ENCODE data around the gene SPG7.
A peak's percentile ranks its signal among the peaks of the same experiment; 100 is the strongest.
"Not testable (repeated sequence)": the region's sequence is repeated elsewhere in the genome, so short reads cannot be mapped to it uniquely, and the experiment has no call there.

The SPG7 gene

DNA sequence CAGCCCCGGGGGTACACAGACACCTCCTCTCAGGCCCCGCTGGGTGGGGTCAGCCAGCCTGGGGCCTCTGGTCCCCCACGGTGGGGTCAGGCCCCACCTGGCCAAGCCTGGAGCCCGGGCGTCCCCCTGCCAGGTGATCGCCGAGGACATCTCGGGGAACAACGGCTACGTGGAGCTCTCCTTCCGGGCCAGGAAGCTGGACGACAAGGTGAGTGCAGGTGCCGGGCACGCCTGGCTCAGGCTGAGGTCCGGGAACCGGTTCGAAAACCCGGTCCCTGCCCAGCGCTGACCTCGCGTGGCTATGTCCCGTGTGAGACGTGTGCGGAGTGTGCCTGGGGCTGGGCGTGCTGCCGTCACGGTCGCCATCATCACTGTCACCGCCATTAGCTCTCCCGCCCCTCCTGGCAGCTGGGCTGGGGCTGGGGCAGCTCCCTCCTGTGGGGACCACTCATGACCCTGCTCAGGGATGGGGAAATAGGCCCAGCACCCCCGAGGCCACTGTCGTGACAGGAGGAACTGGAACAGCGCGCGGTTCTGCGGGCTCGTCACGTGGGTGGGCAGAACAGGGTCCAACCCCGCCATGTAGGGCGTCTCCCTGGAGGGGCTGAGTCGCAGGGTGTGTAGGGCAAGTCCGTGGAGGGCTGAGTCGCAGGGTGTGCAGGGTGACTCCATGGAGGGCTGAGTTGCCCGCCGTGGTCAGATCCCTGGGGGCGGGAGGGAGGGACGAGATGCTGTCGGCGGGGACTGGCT is 75.9 kb downstream of the SPG7 start:
- in situ Hi-C loops (cut with HindIII; ENCODE audit: low pct_ligation_motif_present, low pct_unique_long_range_greater_than_20kb, low sequenced_read_pairs) = no loop called here
- no peak for DNase-seq

DNA sequence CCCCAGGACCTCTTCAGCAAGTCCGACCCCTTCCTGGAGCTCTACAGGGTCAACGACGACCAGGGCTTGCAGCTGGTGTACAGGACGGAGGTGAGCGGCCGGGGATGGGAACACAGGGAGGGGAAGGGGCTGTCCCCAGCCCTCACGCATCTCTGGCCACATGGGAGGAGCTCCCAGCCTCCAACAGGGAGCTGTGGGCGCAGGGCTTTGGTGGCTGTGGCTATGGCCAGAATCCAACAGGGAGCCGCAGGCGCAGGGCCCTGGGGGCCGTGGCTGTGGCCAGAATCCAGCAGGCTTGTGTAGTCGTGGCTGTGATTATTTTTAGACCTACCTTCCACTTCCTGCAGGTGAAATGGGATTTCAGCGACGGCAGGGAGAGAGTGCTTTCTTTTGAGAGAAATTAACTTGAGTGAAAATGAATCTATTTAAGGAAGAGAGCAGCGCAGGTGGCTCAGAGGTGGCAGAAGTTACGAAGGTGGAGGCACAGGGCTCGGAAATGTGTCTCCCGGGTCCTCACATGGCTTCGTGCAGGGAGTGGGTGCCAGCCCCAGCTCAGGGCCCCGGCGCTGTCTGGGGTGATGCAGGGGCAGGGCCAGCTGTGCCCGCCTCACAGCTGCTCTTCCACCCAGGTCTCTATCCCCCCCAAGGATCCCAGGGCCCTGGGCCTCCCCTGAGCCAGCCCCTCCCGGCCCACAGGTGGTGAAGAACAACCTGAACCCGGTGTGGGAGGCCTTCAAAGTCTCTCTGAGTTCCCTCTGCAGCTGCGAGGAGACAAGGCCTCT is 76.8 kb downstream of the SPG7 start:
- DNase-seq = no peak
- in situ Hi-C loops (cut with HindIII; ENCODE audit: low pct_ligation_motif_present, low pct_unique_long_range_greater_than_20kb, low sequenced_read_pairs) = no loop called here

DNA sequence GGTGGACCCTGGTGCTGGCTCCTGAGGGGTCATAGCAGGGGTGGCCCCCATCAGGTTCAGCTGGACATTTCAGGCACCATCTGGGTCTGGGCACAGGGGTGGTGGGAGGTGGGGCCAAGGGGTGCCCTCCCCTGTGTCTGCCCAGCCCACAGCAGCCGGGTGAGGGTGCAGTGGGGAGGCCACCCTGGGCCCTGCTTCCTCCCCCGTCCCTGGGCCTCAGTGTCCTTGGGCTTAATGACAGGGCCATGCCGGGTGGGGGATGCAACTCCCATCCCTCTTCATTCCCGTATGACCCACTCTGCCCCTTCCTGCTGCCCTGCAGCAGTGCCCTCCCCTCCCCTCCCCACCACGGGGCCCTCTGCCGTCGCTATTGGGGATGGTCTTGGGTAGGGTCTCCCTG is 78.0 kb downstream of the SPG7 start:
- no peak for DNase-seq
- in situ Hi-C loops (cut with HindIII; ENCODE audit: low pct_ligation_motif_present, low pct_unique_long_range_greater_than_20kb, low sequenced_read_pairs) = no loop called here

DNA sequence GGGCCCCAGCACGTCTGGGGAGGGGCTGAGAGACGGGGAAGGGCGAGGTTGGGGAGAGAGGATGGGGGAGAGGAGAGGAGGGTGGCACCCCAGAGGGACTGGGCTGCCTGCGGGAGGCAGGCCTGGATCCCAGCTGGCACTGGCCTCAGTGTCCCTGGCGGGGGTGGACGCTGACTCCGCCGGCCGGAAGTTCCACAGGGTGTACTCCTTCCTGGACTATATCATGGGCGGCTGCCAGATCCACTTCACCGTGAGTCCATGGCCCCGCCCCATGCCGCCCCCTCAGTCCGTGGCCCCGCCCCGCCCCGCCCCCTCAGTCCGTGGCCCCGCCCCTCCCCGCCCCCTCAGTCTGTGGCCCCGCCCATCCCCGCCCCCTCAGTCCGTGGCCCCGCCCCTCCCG is 78.7 kb downstream of the SPG7 start:
- in situ Hi-C loops (cut with HindIII; ENCODE audit: low pct_ligation_motif_present, low pct_unique_long_range_greater_than_20kb, low sequenced_read_pairs) = no loop called here
- DNase-seq = no peak

DNA sequence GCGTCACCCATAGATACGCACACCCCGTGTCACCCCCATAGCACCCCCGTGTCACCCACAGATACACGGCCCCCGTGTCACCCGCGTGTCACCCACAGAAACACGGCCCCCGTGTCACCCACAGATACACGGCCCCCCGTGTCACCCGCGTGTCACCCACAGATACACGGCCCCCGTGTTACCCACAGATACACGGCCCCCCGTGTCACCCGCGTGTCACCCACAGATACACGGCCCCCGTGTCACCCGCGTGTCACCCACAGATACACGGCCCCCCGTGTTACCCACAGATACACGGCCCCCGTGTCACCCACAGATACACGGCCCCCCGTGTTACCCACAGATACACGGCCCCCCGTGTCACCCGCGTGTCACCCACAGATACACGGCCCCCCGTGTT is 79.5 kb downstream of the SPG7 start:
- DNase-seq; in situ Hi-C loops (cut with HindIII; ENCODE audit: low pct_ligation_motif_present, low pct_unique_long_range_greater_than_20kb, low sequenced_read_pairs): not testable (repeated sequence)

DNA sequence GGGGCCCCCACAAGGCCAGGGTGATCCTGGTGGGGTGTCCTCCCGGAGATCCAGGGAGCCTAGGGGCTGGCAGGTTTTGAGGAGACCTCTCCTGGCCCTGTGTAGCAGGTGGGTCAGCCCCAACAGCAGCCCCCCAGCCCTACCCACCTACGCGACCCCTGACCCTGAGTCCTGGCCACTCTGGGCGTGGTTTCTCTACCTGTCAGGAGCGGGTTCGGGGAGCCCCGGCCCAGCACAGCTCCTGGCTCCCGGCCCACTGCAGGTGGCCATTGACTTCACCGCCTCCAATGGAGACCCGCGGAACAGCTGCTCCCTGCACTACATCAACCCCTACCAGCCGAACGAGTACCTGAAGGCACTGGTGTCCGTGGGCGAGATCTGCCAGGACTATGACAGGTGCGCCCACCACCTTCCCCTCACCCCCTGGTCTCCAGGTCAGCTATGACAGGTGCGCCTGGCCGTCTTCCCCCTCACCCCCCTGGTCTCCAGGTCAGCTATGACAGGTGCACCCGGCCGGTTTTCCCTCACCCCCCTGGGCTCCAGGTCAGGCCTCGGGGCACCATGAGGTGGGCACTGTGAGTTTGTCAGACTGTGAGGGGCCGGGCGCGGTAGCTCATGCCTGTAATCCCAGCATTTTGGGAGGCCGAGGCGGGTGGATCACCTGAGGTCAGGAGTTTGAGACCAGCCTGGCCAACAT is 80.4 kb downstream of the SPG7 start:
- in situ Hi-C loops (cut with HindIII; ENCODE audit: low pct_ligation_motif_present, low pct_unique_long_range_greater_than_20kb, low sequenced_read_pairs) = no loop called here

DNA sequence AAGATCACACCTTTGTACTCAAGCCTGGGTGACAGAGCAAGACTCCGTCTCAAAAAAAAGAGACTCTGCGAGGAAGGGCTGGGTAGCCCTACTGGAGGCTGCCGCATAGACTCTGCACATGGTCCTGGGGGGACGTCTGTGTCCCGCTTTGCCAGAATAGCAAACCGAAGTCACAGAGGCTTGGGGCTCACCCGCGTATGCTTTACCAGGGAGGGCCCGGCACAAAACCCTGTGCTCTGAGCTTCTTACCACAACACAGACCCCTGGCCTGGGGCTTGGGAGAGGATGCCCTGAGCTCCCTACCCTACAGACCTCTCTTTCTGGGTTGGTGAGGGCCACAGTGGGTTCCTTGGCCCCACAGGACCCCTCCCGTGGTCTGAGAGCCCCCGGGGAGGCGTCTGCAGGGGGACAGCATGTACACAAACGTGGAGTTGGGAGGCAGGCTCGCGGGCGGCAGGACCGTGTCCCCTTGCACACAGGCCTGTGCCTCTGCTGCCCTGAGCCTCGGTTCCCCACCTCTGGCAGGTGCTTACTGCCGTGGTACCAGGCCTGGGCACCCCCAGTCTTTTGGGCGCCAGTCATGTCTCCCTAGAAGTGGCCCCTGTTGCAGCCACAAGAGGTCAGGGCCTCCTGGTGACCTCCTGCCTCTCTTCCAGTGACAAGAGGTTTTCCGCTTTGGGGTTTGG is 81.2 kb downstream of the SPG7 start:
- DNase-seq = no peak
- in situ Hi-C loops (cut with HindIII; ENCODE audit: low pct_ligation_motif_present, low pct_unique_long_range_greater_than_20kb, low sequenced_read_pairs) = no loop called here

More for the DNA sequence above, 80.4 kb downstream of the SPG7 start:
- no peak for DNase-seq

DNA sequence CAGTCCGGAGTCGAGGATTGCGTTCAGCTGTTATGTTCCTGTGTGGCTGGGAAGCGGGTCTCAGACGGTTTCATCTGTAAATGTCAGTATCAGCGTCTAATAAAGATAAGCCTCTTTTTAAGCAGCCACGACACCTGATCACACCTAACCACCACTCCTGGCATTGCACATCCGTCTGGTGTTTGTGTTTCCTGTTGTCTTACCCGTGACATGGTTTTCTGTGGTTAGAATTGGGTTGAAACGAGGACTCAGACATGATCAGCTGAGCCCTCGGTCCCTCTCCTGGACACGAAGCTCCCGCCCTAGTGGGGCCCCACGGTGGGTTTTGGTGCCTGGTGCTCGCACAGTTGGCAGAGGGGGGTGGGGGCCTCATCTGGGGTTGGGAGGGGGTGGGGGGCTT is 85.6 kb downstream of the SPG7 start:
- DNase-seq = no peak
- in situ Hi-C loops (cut with HindIII; ENCODE audit: low pct_ligation_motif_present, low pct_unique_long_range_greater_than_20kb, low sequenced_read_pairs) = no loop called here

DNA sequence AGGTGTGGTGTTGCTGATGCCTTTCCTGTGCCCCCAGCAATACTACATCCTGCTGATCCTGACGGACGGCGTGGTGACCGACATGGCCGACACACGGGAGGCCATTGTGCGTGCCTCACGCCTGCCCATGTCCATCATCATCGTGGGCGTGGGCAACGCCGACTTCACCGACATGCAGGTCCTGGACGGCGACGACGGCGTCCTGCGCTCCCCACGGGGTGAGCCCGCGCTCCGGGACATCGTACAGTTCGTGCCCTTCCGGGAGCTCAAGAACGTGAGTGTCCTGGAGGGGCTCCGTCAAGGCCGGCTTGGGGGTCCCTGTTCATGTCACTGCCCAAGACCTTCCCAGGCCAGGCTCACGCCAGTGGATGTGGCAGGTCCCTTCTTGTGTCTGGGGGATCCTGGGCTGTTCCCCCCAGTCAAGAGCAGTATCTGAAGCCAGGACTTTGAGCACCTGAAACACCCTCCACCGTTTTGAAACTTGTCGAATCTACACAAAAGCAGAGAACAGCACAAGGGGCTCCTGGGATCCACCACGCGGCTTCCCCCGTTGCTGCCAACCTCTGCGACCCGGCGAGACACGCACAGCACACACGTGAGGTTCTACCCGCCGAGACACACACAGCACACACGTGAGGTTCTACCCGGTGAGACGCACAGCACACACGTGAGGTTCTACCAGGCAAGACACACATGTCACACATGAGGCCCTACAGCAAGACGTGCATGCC is 87.3 kb downstream of the SPG7 start:
- in situ Hi-C loops (cut with HindIII; ENCODE audit: low pct_ligation_motif_present, low pct_unique_long_range_greater_than_20kb, low sequenced_read_pairs) = no loop called here
- DNase-seq = no peak

DNA sequence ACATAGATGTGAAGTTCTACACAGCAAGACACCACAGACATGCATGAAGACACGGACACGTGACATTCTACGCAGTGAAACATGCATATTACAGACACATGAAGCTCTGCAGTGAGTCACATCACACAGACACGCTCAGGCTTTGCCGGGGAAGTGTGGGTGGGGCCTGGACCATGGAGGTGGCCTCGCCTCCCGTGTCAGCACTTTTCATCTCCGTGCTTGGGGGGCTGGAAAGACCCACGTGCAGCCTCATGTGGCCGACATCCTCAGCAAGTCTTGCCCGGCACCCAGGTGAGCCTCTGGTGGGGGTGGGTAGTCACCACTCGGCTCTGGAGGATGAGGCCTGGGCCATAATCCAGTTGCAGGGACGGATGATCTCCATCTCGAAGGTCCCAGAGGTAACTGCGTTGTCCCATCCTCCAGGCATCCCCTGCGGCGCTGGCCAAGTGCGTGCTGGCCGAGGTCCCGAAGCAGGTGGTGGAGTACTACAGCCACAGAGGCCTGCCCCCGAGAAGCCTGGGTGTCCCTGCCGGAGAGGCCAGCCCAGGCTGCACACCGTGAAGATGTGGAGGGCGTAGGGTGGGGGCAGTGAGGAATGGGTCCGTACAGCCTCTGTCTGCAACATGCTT is 88.0 kb downstream of the SPG7 start:
- in situ Hi-C loops (cut with HindIII; ENCODE audit: low pct_ligation_motif_present, low pct_unique_long_range_greater_than_20kb, low sequenced_read_pairs) = no loop called here
- no peak for DNase-seq

DNA sequence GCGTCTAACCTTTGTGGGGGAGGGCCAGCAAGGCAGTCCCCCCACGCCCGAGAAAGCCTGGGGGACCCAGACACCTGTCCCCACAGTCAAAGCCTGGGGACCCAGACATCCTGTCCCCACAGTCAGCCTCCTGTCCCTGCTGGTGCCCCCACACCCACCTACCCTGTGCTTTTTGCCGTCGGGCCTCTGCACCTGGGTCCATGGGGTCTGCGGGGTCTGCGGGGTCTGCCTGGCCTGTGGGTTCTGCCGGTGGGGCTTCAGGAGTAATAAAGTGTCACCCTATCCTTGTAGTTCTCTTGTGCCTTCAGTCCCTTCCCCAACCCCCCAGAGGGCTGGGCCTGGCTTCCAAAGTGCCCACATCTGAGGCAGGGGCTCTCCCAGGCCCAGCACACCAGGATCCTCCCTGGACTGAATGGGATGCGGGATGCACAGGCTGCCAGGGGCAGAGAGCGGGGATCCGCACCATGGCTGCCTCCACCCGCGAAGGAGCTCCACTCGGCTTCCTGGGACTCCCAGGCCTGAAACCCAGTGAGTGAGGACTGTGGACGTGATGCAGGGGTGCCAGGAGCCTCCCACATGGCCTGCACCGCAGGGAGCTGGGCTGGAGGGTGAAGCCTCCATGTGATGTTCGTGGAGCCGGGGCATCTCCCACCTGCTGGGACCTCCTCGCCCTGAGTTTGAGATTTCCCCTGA is 88.9 kb downstream of the SPG7 start:
- no peak for DNase-seq
- in situ Hi-C loops (cut with HindIII; ENCODE audit: low pct_ligation_motif_present, low pct_unique_long_range_greater_than_20kb, low sequenced_read_pairs) = no loop called here

DNA sequence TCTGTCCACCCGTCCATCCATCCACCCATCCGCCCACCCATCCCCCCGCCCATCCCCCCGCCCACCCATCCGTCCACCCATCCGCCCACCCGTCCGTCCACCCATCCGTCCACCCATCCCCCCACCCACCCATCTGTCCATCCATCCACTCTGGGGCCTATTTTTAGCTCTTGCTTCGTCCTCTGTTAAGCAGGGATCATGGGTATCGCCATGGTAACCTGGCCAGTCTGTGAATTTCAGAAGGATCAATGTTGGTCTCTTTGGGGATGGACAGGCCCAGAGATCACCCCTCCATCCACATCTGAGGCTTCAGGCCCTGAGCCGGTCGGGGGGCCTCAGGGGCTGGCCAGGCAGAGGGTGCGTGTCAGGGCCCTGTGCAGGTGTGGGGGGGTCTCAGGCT is 90.0 kb downstream of the SPG7 start:
- DNase-seq = peak; percentile 49
- in situ Hi-C loops (cut with HindIII; ENCODE audit: low pct_ligation_motif_present, low pct_unique_long_range_greater_than_20kb, low sequenced_read_pairs) = no loop called here

DNA sequence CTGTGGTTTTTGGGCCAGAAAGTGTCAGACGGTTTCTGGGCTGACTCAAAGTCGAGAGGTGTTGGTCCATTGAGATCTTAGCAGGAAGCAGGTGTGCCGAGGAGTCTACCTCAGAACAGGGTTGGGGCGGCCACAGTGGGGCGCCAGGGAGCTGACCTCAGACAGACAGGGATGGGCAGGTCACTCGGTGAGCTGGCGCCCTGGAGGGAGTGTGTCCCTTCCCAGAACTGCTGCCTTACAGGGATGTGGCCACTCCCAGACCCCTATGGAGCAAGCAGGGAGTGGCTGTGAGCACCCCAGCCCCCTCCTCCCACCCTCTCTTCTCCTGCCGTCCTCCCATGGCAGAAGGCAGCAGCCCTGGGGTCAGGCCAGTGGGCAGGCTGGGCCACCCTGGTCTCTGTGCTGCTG is 91.3 kb downstream of the SPG7 start:
- in situ Hi-C loops (cut with HindIII; ENCODE audit: low pct_ligation_motif_present, low pct_unique_long_range_greater_than_20kb, low sequenced_read_pairs) = no loop called here
- peak; percentile 74 for DNase-seq

DNA sequence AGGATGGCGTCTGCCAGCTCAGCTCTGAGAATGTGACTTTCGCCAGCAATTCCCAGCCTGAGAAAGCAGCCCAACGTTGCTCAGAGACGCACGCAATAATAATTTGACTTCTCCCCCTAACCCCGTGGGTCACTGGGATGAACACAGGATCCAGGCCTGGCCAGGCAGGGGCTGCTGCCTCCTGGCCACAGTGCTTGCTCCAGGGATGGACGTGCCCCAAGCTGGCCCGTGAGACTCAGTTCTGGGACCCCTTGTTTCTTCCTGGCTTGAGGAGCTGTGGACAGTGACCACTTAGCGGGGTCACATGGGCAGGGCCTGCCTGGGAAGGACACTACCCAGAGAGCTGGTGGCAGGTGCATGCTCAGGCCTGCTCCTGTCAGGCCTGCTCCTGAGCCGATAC is 91.7 kb downstream of the SPG7 start:
- no peak for DNase-seq
- in situ Hi-C loops (cut with HindIII; ENCODE audit: low pct_ligation_motif_present, low pct_unique_long_range_greater_than_20kb, low sequenced_read_pairs) = no loop called here

DNA sequence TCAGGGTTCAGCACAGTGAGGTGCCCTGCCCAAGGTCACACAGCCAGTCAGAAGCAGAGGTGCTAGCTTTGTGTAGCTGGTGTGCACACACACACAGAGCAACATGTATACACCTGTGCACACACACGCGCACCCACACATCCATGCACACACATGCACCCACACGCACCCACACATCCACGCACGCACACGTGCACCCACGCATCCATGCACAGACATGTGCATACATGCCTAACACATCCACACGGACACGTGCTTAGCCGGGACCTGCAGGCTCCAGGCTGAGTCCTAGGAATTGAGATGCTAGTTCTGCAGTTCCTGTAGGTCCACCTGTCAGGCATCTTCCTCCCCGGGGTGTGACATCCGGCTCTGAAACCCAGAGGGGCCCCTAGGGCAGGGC is 92.2 kb downstream of the SPG7 start:
- DNase-seq = no peak
- in situ Hi-C loops (cut with HindIII; ENCODE audit: low pct_ligation_motif_present, low pct_unique_long_range_greater_than_20kb, low sequenced_read_pairs) = no loop called here

DNA sequence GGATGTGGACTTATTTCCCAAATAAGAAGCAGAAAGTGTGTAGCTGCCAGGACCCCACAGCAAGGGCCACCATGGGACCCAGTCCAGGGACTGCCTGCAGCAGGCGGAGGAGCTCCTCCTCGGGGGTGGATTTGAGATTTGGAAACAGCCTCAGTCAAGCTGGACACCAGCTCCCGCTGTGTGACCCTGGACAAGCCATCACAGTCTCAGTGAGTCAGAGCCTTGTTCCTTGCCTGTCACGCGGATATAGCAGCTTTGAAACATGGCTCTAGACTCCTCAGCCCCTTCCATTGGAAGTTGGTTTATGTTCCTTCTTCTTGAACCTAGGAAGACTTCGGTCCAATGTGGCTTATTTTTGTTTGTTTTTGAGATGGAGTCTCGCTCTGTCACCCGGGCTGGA is 92.8 kb downstream of the SPG7 start:
- in situ Hi-C loops (cut with HindIII; ENCODE audit: low pct_ligation_motif_present, low pct_unique_long_range_greater_than_20kb, low sequenced_read_pairs) = no loop called here
- no peak for DNase-seq

DNA sequence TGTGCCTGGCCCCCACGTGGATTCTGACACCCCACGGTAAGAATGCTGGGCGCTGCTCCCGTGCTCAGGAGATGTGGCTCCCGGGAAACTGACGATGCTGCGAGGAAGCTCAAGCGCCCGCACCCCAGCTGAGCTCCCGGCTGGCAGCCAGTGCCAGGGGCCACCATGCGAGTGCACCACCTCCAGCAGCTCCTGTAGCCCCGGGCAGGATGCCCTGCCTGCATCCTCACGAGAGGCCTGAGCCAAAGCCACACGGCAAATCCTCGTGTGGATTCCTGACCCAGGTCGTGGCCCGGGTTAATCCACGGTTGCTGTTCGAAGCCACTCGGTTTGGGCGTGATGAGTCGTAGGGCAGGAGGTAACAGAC is 93.7 kb downstream of the SPG7 start:
- in situ Hi-C loops (cut with HindIII; ENCODE audit: low pct_ligation_motif_present, low pct_unique_long_range_greater_than_20kb, low sequenced_read_pairs) = no loop called here
- DNase-seq = no peak
